NCI-H2171 (cell line): ENCODE measurements around the gene MARCHF10.

Source experiments
- DNase-seq: peaks from one replicate; lab custom pipeline; 2025; lab: John Stamatoyannopoulos, UW

Gene MARCHF10

GRCh38 chr17:62658136-62658920, 149.8 kb downstream of the MARCHF10 start:
- no peak for DNase-seq

GRCh38 chr17:62657690-62658089, 150.4 kb downstream of the MARCHF10 start:
- DNase-seq, result no peak

GRCh38 chr17:62657145-62657665, 150.9 kb downstream of the MARCHF10 start:
- no peak for DNase-seq

- DNase-seq, result no peak
Observed at GRCh38 chr17:62656446-62656845, 151.7 kb downstream of the MARCHF10 start.

- no peak for DNase-seq
Observed at GRCh38 chr17:62655656-62656055, 152.5 kb downstream of the MARCHF10 start.

- no peak for DNase-seq
Observed at GRCh38 chr17:62653826-62654761, 154.0 kb downstream of the MARCHF10 start.

- peak; percentile 90 for DNase-seq
Observed at GRCh38 chr17:62653002-62653825, 154.9 kb downstream of the MARCHF10 start.

- peak; percentile 29 for DNase-seq
Observed at GRCh38 chr17:62652251-62653001, 155.7 kb downstream of the MARCHF10 start.
